Left lung (tissue), 10 donors: Measurements from ENCODE around the gene OGA. TPM values are rescaled to one million over a fixed set of nuclear protein-coding genes. Genes with fewer than 3 reads are reported as not detected.
A peak's percentile ranks its signal among the peaks of the same experiment; 100 is the strongest.

ENCODE experiments used
- ATAC-seq: fragments of 200-7000 bp; cut with Tn5 transposase; one replicate; pipeline ENCODE4 v1.9.1; 2020; ENCODE audit warnings: moderate library complexity
- DNase-seq, 4 donors: peaks; one replicate each; pipeline ENCODE4 v3.0.0-alpha.2; 2013 to 2020
- H3K27ac ChIP-seq, 2 donors: fragments of 200-600 bp; sonication (generic) in 1 of 2; one replicate each; pipeline versions ENCODE4 v1.5.0 to v1.8.0; 2020 to 2021
- H3K27me3 ChIP-seq, 2 donors: fragments of 200-600 bp; sonication (generic) in 1 of 2; one replicate each; pipeline versions ENCODE4 v1.5.0 to v1.8.0; 2020 to 2021
- H3K36me3 ChIP-seq, 2 donors: fragments of 200-600 bp; sonication (generic) in 1 of 2; one replicate each; pipeline versions ENCODE4 v1.5.0 to v1.8.0; 2020 to 2021
- H3K4me1 ChIP-seq, 2 donors: fragments of 200-600 bp; one replicate each; pipeline ENCODE4 v1.8.0; 2021
- H3K4me3 ChIP-seq, 2 donors: fragments of 200-600 bp; sonication (generic) in 1 of 2; one replicate each; pipeline versions ENCODE4 v1.5.0 to v1.8.0; 2020 to 2021; ENCODE audit warnings: mild to moderate bottlenecking in 1 of 2
- H3K9me3 ChIP-seq, 2 donors: fragments of 200-600 bp; sonication (generic) in 1 of 2; one replicate each; pipeline versions ENCODE4 v1.5.0 to v1.8.0; 2020 to 2021
- CTCF ChIP-seq, 2 donors: fragments of 200-600 bp; sonication (generic) in 1 of 2; IDR thresholded peaks; one replicate each; pipeline versions ENCODE4 v1.5.0 to v1.8.0; 2021; ENCODE audit warnings: antibody characterized with exemption in 2 of 2
- intact Hi-C, 2 donors: fragments of 100-400 bp; cut with DNase I; formaldehyde crosslinking; loops; one replicate each; pipeline versions ENCODE4 v1.11.2 to v1.14.2; 2022
- polyA plus RNA-seq, 6 donors: library from polyadenylated mRNA; unstranded; fragments of 120-200 nt; gene quantifications; one replicate each; pipeline ENCODE4 v1.2.1, GENCODE V29; 2013; ENCODE audit not compliant: insufficient read length in 6 of 6
- total RNA-seq, 2 donors: library from RNA; stranded (reverse); fragmentation: NEBNext Ultra II Directional; extraction: Animal tissue kit (Norgen Biotek cat#: 25700); gene quantifications; one replicate each; pipeline ENCODE4 v1.2.1, GENCODE V29; 2021
- donor health status: DM: no; HTN: yes; CAD: no.
- donor health status: DM: no; HTN: no; CAD: no.

OGA gene
- total and polyA plus RNA-seq, 8 donors: 72.6 to 288 (median 232) TPM

GRCh38 chr10:101780187-101780817 lies 37.9 kb downstream of the OGA start:
- Histone ChIP-seq H3K4me3 (peak overlapping the region; percentile 24 to 40), H3K27ac (no peak overlapping the region), H3K4me1 (peaks cover 23 to 71% of the 10 kb centered on the region in 2 donors), H3K36me3 (peaks cover 0 to 4% of the 10 kb centered on the region in 2 donors), H3K9me3 (no peaks in the 10 kb centered on the region), H3K27me3 (peaks cover 17 to 50% of the 10 kb centered on the region in 2 donors)
- ATAC-seq: no peak
- no peak for TF ChIP-seq CTCF (IDR thresholded peaks at IDR 0.05)
- no peak for DNase-seq
- intact Hi-C loops: no loop called here

- intact Hi-C loops: loop anchor here in 1 of 2 donors (10.0 kb wide), 1 partner anchor 175 kb away; no protein-coding TSS in a partner anchor
- Histone ChIP-seq H3K27me3 (peaks cover 23 to 57% of the 10 kb centered on the region in 2 donors), H3K27ac (no peak overlapping the region), H3K36me3 (no peaks in the 10 kb centered on the region), H3K4me3 (peak overlapping the region; percentile 24 to 40), H3K4me1 (peaks cover 23 to 76% of the 10 kb centered on the region in 2 donors), H3K9me3 (no peaks in the 10 kb centered on the region)
- DNase-seq (peak; percentile 50 to 98 (median 76)), ATAC-seq (peak; percentile 81)
- TF ChIP-seq CTCF (IDR thresholded peaks at IDR 0.05): peak; percentile 87 to 92
Measured at GRCh38 chr10:101779544-101780186, 38.6 kb downstream of the OGA start.

- TF ChIP-seq CTCF (IDR thresholded peaks at IDR 0.05): no peak
- no peaks in the 10 kb centered on the region for H3K9me3 ChIP-seq
- no peak overlapping the region for H3K27ac ChIP-seq
- ATAC-seq (peak; percentile 46), DNase-seq (peak in 2 of 4 donors; percentile 45 to 79)
- H3K27me3 ChIP-seq: peaks cover 30 to 64% of the 10 kb centered on the region in 2 donors
- H3K4me1 ChIP-seq: peaks cover 23 to 75% of the 10 kb centered on the region in 2 donors
- peak overlapping the region; percentile 24 to 40 for H3K4me3 ChIP-seq
- intact Hi-C loops: loop anchor here in 1 of 2 donors (10.0 kb wide), 1 partner anchor 174 kb away; no protein-coding TSS in a partner anchor
- no peaks in the 10 kb centered on the region for H3K36me3 ChIP-seq
Measured at GRCh38 chr10:101778781-101779543, 39.3 kb downstream of the OGA start.

GRCh38 chr10:101778151-101778780 lies 40.0 kb downstream of the OGA start:
- DNase-seq: peak in 1 of 4 donors; percentile 49
- H3K27me3 ChIP-seq: peaks cover 36 to 71% of the 10 kb centered on the region in 2 donors
- no peaks in the 10 kb centered on the region for H3K9me3 ChIP-seq
- peaks cover 19 to 68% of the 10 kb centered on the region in 2 donors for H3K4me1 ChIP-seq
- no peaks in the 10 kb centered on the region for H3K36me3 ChIP-seq
- intact Hi-C loops: loop anchor here in 1 of 2 donors (10.0 kb wide), 1 partner anchor 173 kb away; no protein-coding TSS in a partner anchor
- no peak for ATAC-seq
- no peak for TF ChIP-seq CTCF (IDR thresholded peaks at IDR 0.05)
- H3K27ac ChIP-seq: no peak overlapping the region
- H3K4me3 ChIP-seq: no peak overlapping the region
